A375 (cell line): ENCODE data around the gene PAXX. TPM values are rescaled to one million over a fixed set of nuclear protein-coding genes. Genes with fewer than 3 reads are reported as not detected.

ENCODE experiments used
- total RNA-seq: library from RNA; depleted of rRNA; stranded (reverse); fragments of >200 nt; shearing (Covaris generic); gene quantifications from 2 replicates; pipeline ENCODE4 v1.2.3, GENCODE V29; 2014; rRNA removed

The PAXX gene, protein sequence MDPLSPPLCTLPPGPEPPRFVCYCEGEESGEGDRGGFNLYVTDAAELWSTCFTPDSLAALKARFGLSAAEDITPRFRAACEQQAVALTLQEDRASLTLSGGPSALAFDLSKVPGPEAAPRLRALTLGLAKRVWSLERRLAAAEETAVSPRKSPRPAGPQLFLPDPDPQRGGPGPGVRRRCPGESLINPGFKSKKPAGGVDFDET
- 93.9 and 103 TPM in 2 replicates for total RNA-seq

DNA sequence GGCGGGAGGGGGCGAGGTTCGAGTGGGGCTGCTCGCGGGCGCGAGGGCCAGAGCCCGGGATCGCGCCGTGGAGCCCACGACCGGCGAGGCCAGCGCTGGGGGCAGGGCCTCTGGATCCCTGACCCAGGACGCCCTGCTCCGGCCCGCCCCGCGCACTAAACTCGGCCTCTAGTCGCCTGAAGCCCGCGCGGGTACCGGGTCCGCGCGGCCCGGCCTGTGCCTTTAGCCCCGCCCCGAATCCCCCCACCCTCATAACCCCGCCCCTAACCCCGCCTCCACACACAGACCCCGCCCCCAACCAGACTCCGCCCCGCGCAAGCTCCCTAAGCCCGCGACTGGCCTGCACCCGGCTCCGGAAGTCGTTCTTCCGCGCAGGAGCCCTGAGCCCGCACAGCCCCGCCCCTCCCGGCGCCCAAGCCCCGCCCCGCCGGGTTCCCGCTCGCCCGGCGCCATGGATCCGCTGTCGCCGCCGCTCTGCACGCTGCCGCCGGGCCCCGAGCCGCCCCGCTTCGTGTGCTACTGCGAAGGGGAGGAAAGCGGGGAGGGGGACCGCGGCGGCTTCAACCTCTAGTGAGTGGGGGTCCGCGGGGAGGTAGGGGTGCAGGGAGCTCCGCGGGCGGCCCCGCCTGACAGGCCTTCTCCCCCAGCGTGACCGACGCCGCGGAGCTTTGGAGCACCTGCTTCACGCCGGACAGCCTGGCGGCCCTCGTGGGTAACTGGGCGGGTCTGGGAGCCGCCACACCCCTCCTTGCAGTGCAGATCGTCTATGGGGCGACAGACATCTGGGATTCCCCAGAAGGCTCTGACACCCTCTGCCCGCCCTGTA lies at the start of gene PAXX:
PAXX (plus strand) TSS at position 430 of the 826 bp plus-strand sequence; CDS start at position 452, 22 bp downstream.

DNA sequence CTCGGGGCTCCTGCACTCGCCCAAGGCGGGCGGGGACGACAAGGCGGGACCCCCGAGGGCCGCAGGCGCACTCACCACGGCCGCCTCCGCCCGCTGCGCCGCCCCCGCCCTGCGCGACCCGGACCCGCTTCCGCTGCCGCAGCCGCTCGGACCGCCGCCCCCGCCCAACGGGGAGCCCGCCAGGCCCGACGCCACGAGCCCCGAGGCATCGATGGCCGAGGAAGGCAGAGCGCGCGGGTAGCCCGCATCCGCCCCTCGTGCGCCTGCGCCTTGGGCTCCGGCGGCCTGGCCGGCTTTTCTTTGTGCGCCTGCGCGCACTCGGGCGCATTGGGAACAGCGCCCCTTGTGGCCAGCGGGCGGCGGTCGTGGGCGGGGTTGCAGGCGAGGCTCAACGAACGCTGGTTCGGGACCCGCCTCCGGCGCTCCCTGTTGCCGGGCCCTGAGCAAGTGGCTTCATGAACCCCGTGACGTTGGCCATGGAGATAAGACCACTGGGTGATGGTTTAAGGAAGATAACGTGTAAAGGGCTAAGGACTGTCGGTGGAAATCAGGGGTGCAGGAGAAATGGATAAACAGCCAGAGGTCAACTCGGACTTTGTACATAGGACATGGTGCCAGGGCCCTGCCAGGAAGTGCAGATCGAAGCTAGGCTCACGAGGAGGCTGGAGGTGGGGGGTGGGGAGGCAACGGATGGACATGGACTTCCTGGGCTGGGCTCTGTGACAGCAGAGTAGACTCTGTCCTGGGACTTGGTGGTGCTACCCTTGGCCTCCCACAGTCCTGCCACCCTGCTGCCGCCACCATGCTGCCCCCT lies 47.5 kb upstream of the PAXX start, which contains the start of the genes C8G and FBXW5:
C8G (plus strand) TSS at position 725 of the 814 bp plus-strand sequence; CDS start at position 803, 78 bp downstream.
FBXW5 (minus strand) TSS at position 220 of the 814 bp plus-strand sequence. CDS start 655 bp downstream, outside the sequence.

DNA sequence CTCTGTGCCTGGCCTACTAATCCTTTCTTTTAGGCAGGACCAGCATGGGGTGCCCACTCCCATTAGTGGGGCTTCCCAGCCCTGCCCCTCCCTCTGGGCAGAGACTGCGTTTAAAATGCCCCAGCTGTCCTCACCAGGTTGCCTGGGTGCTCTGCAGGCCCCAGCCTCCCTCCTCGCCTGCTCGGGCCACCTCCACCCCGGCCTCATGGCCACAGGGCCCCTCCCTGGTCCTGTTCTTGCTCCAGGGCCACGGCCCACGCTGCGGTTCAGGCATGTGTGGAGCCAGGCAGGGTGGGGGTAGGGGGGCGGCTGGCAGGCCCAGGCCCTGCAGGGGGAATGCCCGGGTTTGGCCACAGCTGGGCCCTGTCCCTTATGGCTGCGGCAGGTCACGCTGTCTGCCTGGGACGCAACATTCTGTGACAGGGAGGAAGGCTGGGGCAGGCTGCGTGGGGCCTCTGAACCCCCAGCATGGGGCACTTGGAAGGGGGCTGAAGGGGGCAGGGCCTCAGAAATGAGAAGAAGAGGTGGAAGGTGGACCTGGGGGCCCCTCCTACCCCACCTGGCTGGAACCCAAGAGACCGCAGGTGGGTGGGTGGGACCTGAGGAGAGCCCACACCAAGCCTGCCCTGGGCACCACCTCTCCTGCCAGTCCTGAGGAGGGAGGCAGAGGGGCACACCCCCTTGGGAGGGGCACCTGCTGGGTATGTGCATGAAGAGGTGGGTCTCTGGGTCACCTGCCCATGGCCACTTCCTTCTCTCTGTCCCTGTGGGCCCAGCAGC lies 40.5 kb upstream of the PAXX start, which contains the start of gene LCN12:
LCN12 (plus strand) TSS at position 733 of the 780 bp plus-strand sequence. CDS start 55 bp downstream, outside the sequence.

DNA sequence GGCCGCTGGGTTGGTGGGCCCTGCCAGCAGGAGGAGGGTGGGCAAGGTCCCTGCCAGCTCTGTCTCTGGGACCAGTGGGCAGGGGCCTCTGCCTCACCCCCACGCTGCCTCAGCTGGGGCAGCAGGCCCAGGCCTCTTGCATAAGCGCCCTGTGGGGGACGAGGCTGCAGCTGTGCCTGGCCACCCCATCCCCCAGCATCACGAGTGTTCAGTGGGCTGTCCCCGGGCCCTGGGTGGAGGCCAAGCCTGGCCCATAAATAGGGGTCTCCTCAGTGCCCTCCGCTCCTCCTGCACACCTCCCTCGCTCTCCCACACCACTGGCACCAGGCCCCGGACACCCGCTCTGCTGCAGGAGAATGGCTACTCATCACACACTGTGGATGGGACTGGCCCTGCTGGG lies 15.0 kb upstream of the PAXX start, which contains the start of gene PTGDS:
PTGDS (plus strand) TSS at position 282 of the 400 bp plus-strand sequence; CDS start at position 357, 75 bp downstream.

DNA sequence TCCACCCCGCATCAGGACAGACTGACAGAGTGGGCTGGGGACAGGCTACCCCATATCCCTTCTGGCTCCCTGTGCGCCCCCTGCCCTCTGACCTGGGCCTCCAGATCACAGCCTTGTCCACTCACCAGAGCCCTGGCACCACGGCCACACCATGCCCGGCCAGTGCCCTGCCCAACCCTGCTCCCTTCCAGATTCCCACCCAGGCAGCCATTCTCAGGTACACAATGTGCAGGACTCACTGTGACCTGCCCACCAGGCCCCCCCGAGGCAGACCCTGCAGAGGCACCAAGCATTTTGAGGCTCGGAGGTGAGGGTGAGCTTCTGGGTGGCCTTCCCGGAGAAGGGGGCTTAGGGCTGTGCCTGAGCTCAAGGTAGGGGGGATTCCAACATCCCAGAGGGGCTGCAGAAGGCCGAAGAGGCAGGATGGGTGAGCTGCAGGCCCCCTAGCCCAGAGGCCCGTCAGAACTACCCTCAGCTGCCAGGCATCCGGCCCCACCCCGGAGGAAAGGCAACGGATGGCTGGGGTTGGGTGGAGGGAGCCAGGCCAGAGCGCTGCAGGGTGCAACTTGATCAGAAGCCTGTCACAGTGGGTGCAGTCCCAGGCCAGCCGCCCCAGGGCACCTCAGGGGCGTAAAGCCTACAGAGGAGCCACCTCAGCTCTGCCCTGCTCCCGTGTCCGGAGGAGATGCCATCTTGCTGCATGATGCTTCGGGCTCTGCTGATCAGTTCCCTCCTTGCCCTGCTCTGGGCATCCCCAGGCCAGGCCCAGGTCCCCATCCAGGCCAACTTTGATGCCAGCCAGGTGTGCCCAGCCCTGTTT lies 9.8 kb upstream of the PAXX start, which contains the start of gene LCNL1:
LCNL1 (plus strand) TSS at position 762 of the 820 bp plus-strand sequence. CDS start 594 bp downstream, outside the sequence.

DNA sequence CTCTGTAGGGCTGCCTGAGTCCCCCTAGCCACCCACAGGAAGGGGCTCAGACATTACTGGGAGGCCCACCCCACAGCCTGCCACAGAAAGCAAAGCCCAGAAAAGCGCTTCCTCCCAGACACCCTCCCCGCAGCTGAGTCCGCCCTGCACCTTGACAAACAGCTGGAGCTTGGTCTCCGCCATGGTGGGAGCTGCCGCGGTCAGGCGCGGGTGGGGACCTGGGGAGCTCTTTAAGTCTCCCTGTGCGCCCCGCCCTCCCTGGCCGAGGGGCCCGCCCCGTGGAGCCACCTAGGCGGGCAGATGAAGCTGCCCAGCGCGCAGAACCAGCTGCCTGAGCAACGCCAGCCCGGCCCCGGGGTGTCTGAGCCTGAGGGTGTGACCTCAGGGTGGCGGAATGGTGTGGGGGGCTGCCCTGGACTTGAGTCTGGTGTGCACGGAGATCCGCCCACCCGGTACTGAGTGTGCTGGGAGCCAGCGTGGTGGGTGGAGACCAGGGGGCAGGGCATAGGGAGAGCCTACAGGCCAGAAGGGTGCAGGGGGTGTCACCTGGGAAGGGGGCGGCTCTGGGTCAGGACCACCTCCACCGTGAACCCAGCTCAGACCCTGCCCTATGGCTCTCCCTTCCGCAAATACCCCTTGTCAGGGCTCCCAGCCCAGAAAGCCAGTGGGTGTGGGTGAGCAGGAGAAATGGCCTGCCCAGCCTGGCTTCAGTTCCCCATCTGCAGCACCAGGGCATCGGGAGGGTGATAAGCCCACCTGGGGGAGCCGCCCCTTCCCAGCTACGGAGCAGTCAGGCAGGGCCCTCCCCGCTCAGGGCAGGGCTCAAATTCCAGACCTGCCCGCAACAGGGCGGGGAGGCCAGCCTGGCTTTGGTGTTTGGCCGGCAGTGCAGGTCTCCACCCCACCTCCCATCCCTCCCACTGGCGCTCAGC lies 4.4 kb downstream of the PAXX start, which contains the start of gene CLIC3:
CLIC3 (minus strand) TSS at position 208 of the 932 bp plus-strand sequence; CDS start at position 183, 25 bp downstream.

DNA sequence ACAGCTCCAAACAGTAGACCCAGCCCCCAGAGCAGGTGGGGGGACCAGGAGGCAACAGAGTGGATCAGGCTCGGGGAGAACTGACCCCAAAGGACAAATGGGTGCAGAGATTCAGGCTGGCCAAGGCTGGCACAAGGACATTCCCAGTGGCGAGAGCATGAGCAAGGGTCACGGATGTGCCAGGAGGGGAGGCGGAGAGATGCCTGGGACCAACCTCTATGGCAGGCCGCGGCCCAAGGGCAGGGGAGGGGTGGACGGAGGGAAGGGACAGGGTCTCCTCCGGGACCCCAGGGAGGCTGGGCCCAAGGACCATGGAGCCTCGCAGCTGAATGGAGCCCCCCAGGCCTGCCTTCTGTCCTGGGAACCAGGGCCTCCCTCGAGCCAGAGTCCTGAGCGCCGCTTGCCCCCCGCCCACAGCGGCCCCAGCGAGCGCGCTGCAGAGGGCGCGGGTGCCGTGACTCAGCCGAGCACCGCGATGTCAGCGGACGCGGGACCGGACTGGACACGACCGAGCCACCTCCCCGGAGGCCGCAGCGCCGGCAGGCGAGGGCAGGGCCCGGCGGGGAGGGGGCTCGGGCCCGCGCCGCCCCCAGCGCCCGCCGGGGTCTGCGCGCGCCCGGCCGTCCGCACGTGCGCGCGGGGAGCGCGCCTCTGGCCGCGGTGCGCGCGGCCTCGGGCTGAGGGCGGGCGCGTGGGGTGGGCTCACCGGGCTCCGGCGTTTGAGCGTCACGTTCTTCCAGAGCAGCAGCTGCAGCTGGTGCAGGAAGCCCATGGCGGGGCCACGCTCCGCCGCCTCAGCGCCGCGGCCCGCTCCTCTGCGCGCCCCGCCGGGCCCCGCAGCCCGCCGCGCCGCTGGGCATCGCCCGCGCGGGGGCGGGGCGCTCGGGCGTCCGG lies 35.4 kb downstream of the PAXX start, which contains the start of gene ABCA2:
ABCA2 (minus strand) TSS at position 869 of the 894 bp plus-strand sequence; CDS start at position 772, 97 bp downstream.

DNA sequence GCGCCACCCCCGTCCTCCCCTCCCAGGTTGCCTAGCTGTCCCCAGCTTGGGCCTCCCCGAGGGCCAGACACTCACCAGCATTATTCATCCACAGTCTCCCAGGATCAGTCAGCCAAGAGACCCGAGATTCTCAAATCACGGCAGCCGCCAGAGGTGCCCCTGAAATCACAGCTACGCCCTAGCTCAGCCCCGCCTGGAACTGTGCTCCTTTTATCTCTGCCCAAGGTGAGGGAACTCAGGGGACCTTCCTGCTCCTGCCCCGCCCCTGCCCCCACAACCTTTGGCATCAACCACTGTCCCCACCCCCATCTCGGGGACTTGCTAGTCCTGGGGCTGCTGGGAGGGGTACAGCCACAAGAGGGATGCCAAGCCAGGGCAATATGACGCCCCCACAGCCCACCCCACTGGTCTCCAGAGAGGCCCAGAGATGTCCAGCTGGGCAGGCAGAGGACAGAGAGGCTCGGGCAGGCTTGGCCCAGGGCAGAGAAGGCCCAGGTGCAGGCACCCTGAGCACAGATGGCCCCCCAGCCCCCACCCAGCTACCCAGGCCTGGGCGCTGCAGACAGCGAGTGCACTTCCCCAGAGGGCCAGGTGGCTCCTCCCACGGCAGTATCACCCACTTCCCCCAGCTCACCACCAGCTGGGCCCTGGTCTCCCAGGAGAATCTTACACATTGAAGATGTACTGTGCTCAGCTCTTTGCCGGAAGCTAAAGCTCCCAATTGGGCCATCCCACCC lies 39.9 kb downstream of the PAXX start, which contains the start of gene FUT7:
FUT7 (minus strand) TSS at position 185 of the 737 bp plus-strand sequence; CDS start at position 88, 97 bp downstream.

Other genes with a start within 250 kb of the PAXX start
- 0.15 TPM in 1 of 2 replicates, not detected in the other for gene LCN10, start 249.5 kb upstream of the PAXX start, total RNA-seq
- not detected in 2 replicates for gene LCN6, start 243.9 kb upstream of the PAXX start, total RNA-seq
- gene LCN8, start 234.2 kb upstream of the PAXX start, total RNA-seq: not detected in 2 replicates
- gene LCN15, start 227.9 kb upstream of the PAXX start, total RNA-seq: not detected in 2 replicates
- gene TMEM141, start 201.1 kb upstream of the PAXX start, total RNA-seq: 97.1 and 113 TPM in 2 replicates
- 0.13 TPM in 1 of 2 replicates, not detected in the other for gene CCDC183, start 196.1 kb upstream of the PAXX start, total RNA-seq
- 57.9 and 69.5 TPM in 2 replicates for gene RABL6, start 184.5 kb upstream of the PAXX start, total RNA-seq
- 3.0 and 4.7 TPM in 2 replicates for gene AJM1, start 149.9 kb upstream of the PAXX start, total RNA-seq
- gene PHPT1, start 143.0 kb upstream of the PAXX start, total RNA-seq: 153 and 181 TPM in 2 replicates
- 3.6 TPM in 2 replicates for gene MAMDC4, start 140.1 kb upstream of the PAXX start, total RNA-seq
- 542 and 544 TPM in 2 replicates for gene EDF1, start 126.1 kb upstream of the PAXX start, total RNA-seq
- gene TRAF2, start 105.9 kb upstream of the PAXX start, total RNA-seq: 17.4 and 23.1 TPM in 2 replicates
- gene FBXW5, start 47.7 kb upstream of the PAXX start, total RNA-seq: 108 and 131 TPM in 2 replicates
- not detected in 2 replicates for gene C8G, start 47.2 kb upstream of the PAXX start, total RNA-seq
- 1.1 TPM in 1 of 2 replicates, not detected in the other for gene LCN12, start 40.1 kb upstream of the PAXX start, total RNA-seq
- 1.4 TPM in 1 of 2 replicates, not detected in the other for gene PTGDS, start 14.9 kb upstream of the PAXX start, total RNA-seq
- gene LCNL1, start 9.4 kb upstream of the PAXX start, total RNA-seq: not detected in 2 replicates
- gene CLIC3, start 4.1 kb downstream of the PAXX start, total RNA-seq: 0.19 TPM in 1 of 2 replicates, not detected in the other
- 14.3 and 21.6 TPM in 2 replicates for gene ABCA2, start 35.8 kb downstream of the PAXX start, total RNA-seq
- not detected in 2 replicates for gene FUT7, start 39.7 kb downstream of the PAXX start, total RNA-seq
- gene NPDC1, start 53.8 kb downstream of the PAXX start, total RNA-seq: 20.1 and 25.3 TPM in 2 replicates
- gene ENTPD2, start 61.6 kb downstream of the PAXX start, total RNA-seq: not detected in 2 replicates
- 26.8 and 28.7 TPM in 2 replicates for gene SAPCD2, start 78.1 kb downstream of the PAXX start, total RNA-seq
- 4.7 and 4.8 TPM in 2 replicates for gene UAP1L1, start 85.1 kb downstream of the PAXX start, total RNA-seq
- 56.8 and 72.2 TPM in 2 replicates for gene MAN1B1, start 94.6 kb downstream of the PAXX start, total RNA-seq
- 111 and 150 TPM in 2 replicates for gene DPP7, start 122.3 kb downstream of the PAXX start, total RNA-seq
- not detected in 2 replicates for gene GRIN1, start 146.7 kb downstream of the PAXX start, total RNA-seq
- not detected in 2 replicates for gene LRRC26, start 177.6 kb downstream of the PAXX start, total RNA-seq
- not detected in 2 replicates for gene TMEM210, start 179.6 kb downstream of the PAXX start, total RNA-seq
- 26.1 and 32.6 TPM in 2 replicates for gene ANAPC2, start 196.1 kb downstream of the PAXX start, total RNA-seq
- 111 and 115 TPM in 2 replicates for gene SSNA1, start 196.3 kb downstream of the PAXX start, total RNA-seq
- gene TPRN, start 208.3 kb downstream of the PAXX start, total RNA-seq: 14.6 and 16.1 TPM in 2 replicates
- gene TMEM203, start 213.2 kb downstream of the PAXX start, total RNA-seq: 39.9 and 43.5 TPM in 2 replicates
- gene NDOR1, start 213.3 kb downstream of the PAXX start, total RNA-seq: 19.3 and 30.1 TPM in 2 replicates
- 0.61 and 1.5 TPM in 2 replicates for gene RNF208, start 229.8 kb downstream of the PAXX start, total RNA-seq
- 0.29 and 0.98 TPM in 2 replicates for gene CYSRT1, start 232.8 kb downstream of the PAXX start, total RNA-seq
- 0.05 and 0.94 TPM in 2 replicates for gene RNF224, start 235.1 kb downstream of the PAXX start, total RNA-seq
- not detected in 2 replicates for gene SLC34A3, start 238.5 kb downstream of the PAXX start, total RNA-seq
- 287 and 331 TPM in 2 replicates for gene TUBB4B, start 248.9 kb downstream of the PAXX start, total RNA-seq